ENCODE data around the gene ZFHX3. TPM values are rescaled to one million over a fixed set of nuclear protein-coding genes. Genes with fewer than 3 reads are reported as not detected.

ZFHX3 gene
- total and polyA plus RNA-seq, 2 experiments from 2014 or later, result 6.7 to 12.2 TPM

GRCh38 chr16:72903176-72903575, 144.8 kb downstream of the ZFHX3 start:
- no peak for DNase-seq (ENCODE audit: low read depth in 1 of 2, low spot score in 1 of 2)
- H3K27ac ChIP-seq, result no peak overlapping the region
- no peak for TF ChIP-seq CTCF (IDR thresholded peaks at IDR 0.05; ENCODE audit: low read depth, low read length)
- H3K36me3 ChIP-seq, result no peaks in the 10 kb centered on the region
- no peaks in the 10 kb centered on the region for H3K9me3 ChIP-seq (ENCODE audit: low read depth)
- H3K27me3 ChIP-seq, result no peaks in the 10 kb centered on the region
- no peak overlapping the region for H3K4me3 ChIP-seq
- H3K4me1 ChIP-seq (ENCODE audit: low read depth), result peaks cover 6% of the 10 kb centered on the region

- Histone ChIP-seq H3K27ac (no peak overlapping the region), H3K4me3 (no peak overlapping the region), H3K27me3 (no peaks in the 10 kb centered on the region), H3K4me1 (ENCODE audit: low read depth) (peaks cover 6% of the 10 kb centered on the region), H3K9me3 (ENCODE audit: low read depth) (no peaks in the 10 kb centered on the region), H3K36me3 (no peaks in the 10 kb centered on the region)
- DNase-seq (ENCODE audit: low read depth in 1 of 2, low spot score in 1 of 2), result no peak
- no peak for TF ChIP-seq CTCF (IDR thresholded peaks at IDR 0.05; ENCODE audit: low read depth, low read length)
Observed at GRCh38 chr16:72902206-72902605, 145.7 kb downstream of the ZFHX3 start.

- Histone ChIP-seq H3K4me3 (no peak overlapping the region), H3K27me3 (no peaks in the 10 kb centered on the region), H3K36me3 (no peaks in the 10 kb centered on the region), H3K4me1 (ENCODE audit: low read depth) (peaks cover 6% of the 10 kb centered on the region), H3K27ac (no peak overlapping the region), H3K9me3 (ENCODE audit: low read depth) (no peaks in the 10 kb centered on the region)
- peak in 1 of 2 donors; percentile 12 for DNase-seq (ENCODE audit: low read depth in 1 of 2, low spot score in 1 of 2)
- no peak for TF ChIP-seq CTCF (IDR thresholded peaks at IDR 0.05; ENCODE audit: low read depth, low read length)
Observed at GRCh38 chr16:72901000-72901627, 146.8 kb downstream of the ZFHX3 start.

- no peak overlapping the region for H3K27ac ChIP-seq
- H3K27me3 ChIP-seq, result no peaks in the 10 kb centered on the region
- peaks cover 6% of the 10 kb centered on the region for H3K4me1 ChIP-seq (ENCODE audit: low read depth)
- no peak for TF ChIP-seq CTCF (IDR thresholded peaks at IDR 0.05; ENCODE audit: low read depth, low read length)
- H3K4me3 ChIP-seq, result no peak overlapping the region
- no peaks in the 10 kb centered on the region for H3K9me3 ChIP-seq (ENCODE audit: low read depth)
- no peaks in the 10 kb centered on the region for H3K36me3 ChIP-seq
- no peak for DNase-seq (ENCODE audit: low read depth in 1 of 2, low spot score in 1 of 2)
Observed at GRCh38 chr16:72898216-72898825, 149.6 kb downstream of the ZFHX3 start.

GRCh38 chr16:72897707-72898106, 150.2 kb downstream of the ZFHX3 start:
- Histone ChIP-seq H3K27ac (no peak overlapping the region), H3K9me3 (ENCODE audit: low read depth) (no peaks in the 10 kb centered on the region), H3K36me3 (no peaks in the 10 kb centered on the region), H3K4me3 (no peak overlapping the region), H3K4me1 (ENCODE audit: low read depth) (peaks cover 6% of the 10 kb centered on the region), H3K27me3 (no peaks in the 10 kb centered on the region)
- no peak for DNase-seq (ENCODE audit: low read depth in 1 of 2, low spot score in 1 of 2)
- no peak for TF ChIP-seq CTCF (IDR thresholded peaks at IDR 0.05; ENCODE audit: low read depth, low read length)

Measured in cardiac muscle cell (in vitro differentiated cells and primary cell).